ENCODE measurements around the gene EDEM3. TPM values are rescaled to one million over a fixed set of nuclear protein-coding genes. Genes with fewer than 3 reads are reported as not detected.

Gene EDEM3
- total RNA-seq, 1 donor from 2014 or later: 27.0 TPM

- peak; percentile 83 for ATAC-seq
- peak; percentile 60 for DNase-seq (ENCODE audit: low spot score)
These were observed 112.8 kb downstream of the EDEM3 start for GRCh38 chr1:184641894-184642293.

- ATAC-seq: peak; percentile 43
- DNase-seq (ENCODE audit: low spot score): no peak
These were observed 114.2 kb downstream of the EDEM3 start for GRCh38 chr1:184640505-184640904.

Other genes with a start within 250 kb of the EDEM3 start
- 0.96 TPM for gene NIBAN1, start 219.7 kb upstream of the EDEM3 start, total RNA-seq

Measured in left lobe of liver (tissue), 2 donors.